Endothelial cell of umbilical vein (primary cell): ENCODE data around the gene CDK12. TPM values are rescaled to one million over a fixed set of nuclear protein-coding genes. Genes with fewer than 3 reads are reported as not detected.

ENCODE experiments used
- BruUV-seq: library from RNA; stranded (reverse); fragments of 400-500 nt; replicated peaks from 2 replicates; lab custom pipeline; 2021; lab: Mats Ljungman, UMichigan
- CTCF ChIA-PET: fragments of 300-600, 350-600 bp; sonication (Branson Sonifier 250); formaldehyde crosslinking; loops from one replicate; lab custom pipeline; 2021; ENCODE audit warnings: antibody characterized with exemption, inconsistent platforms; lab: Charles Lee
- POLR2A ChIA-PET: fragments of 300-600, 350-600 bp; sonication (Branson Sonifier 250); formaldehyde crosslinking; loops from one replicate; lab custom pipeline; 2021; ENCODE audit warnings: antibody characterized with exemption, inconsistent platforms; lab: Charles Lee
- DNase-seq: peaks from one replicate; pipeline ENCODE4 v3.0.0-alpha.2; 2011; ENCODE audit warnings: low read depth, low spot score
- FAIRE-seq: peaks from 2 replicates; lab custom pipeline; 2011; peaks lifted over from hg19 to GRCh38; lab: Jason Lieb, UNC
- H2AFZ ChIP-seq: 2 replicates; pipeline ENCODE4 v1.6.0; 2012; ENCODE audit warnings: low read depth, low read length, control low read depth, inconsistent platforms
- H3K27ac ChIP-seq: 2 replicates; pipeline ENCODE4 v1.5.1; 2011; ENCODE audit warnings: low read depth, mild to moderate bottlenecking, control low read depth, low read length, moderate library complexity; ENCODE audit not compliant: insufficient read depth
- H3K27me3 ChIP-seq, 2 experiments: 2 replicates each; pipeline versions ENCODE4 v1.6.0 to v1.6.1; 2011; ENCODE audit warnings: low read length in 2 of 2, mixed read lengths in 1 of 2; ENCODE audit not compliant: control insufficient read depth in 2 of 2, insufficient read depth in 2 of 2
- H3K36me3 ChIP-seq, 2 experiments: 2 replicates in 1 of 2; 3 replicates in 1 of 2; pipeline ENCODE4 v1.5.1; 2011; ENCODE audit warnings: low read length in 2 of 2, mild to moderate bottlenecking in 1 of 2, moderate library complexity in 1 of 2; ENCODE audit not compliant: control insufficient read depth in 2 of 2, insufficient read depth in 2 of 2; ENCODE audit errors: extremely low read depth in 1 of 2
- H3K4me1 ChIP-seq: 3 replicates; pipeline ENCODE4 v1.5.1; 2011; ENCODE audit warnings: mild to moderate bottlenecking, low read length; ENCODE audit not compliant: control insufficient read depth, insufficient read depth; ENCODE audit errors: extremely low read depth
- H3K4me2 ChIP-seq: 2 replicates; pipeline ENCODE4 v1.6.1; 2011; ENCODE audit warnings: low read length, control low read depth, mixed read lengths; ENCODE audit not compliant: insufficient read depth
- H3K4me3 ChIP-seq, 3 experiments: fragments of 200-600 bp in 1 of 3; sonication (generic), shearing (Covaris generic) in 1 of 3; replicated peaks in 1 of 3; 2 replicates each; pipeline ENCODE4 v1.5.1; 2011 to 2016; ENCODE audit warnings: control low read depth in 3 of 3, low read length in 3 of 3, mild to moderate bottlenecking in 2 of 3, inconsistent platforms in 1 of 3, low read depth in 1 of 3, moderate library complexity in 1 of 3; ENCODE audit not compliant: insufficient read depth in 1 of 3
- H3K79me2 ChIP-seq: 2 replicates; pipeline ENCODE4 v1.6.0; 2012; ENCODE audit warnings: low read length, inconsistent platforms; ENCODE audit not compliant: control insufficient read depth, insufficient read depth
- H3K9ac ChIP-seq: replicated peaks from 2 replicates; pipeline ENCODE3; 2011; ENCODE audit warnings: low read length, control low read depth; ENCODE audit not compliant: insufficient read depth; ENCODE audit errors: extremely low read depth
- H3K9me1 ChIP-seq: replicated peaks from 3 replicates; pipeline ENCODE4 v1.6.0; 2011; ENCODE audit warnings: mild to moderate bottlenecking, low read length; ENCODE audit not compliant: control insufficient read depth, insufficient read depth; ENCODE audit errors: extremely low read depth
- H3K9me3 ChIP-seq: replicated peaks from 2 replicates; pipeline ENCODE4 v1.5.1; 2012; ENCODE audit warnings: low read length, inconsistent platforms; ENCODE audit not compliant: control insufficient read depth, insufficient read depth
- H4K20me1 ChIP-seq: replicated peaks from 2 replicates; pipeline ENCODE3; 2011; ENCODE audit warnings: mild to moderate bottlenecking, low read length; ENCODE audit not compliant: control insufficient read depth, insufficient read depth; ENCODE audit errors: extremely low read depth
- EZH2 ChIP-seq: IDR thresholded peaks from 2 replicates; pipeline ENCODE4 v1.6.1; 2012; ENCODE audit warnings: borderline replicate concordance, low read depth, mild to moderate bottlenecking, moderate library complexity, low read length, inconsistent platforms; ENCODE audit not compliant: severe bottlenecking
- FOS ChIP-seq: IDR thresholded peaks from 2 replicates; pipeline ENCODE4 v1.6.1; 2011; ENCODE audit warnings: mild to moderate bottlenecking, low read length, moderate library complexity, borderline replicate concordance; ENCODE audit not compliant: insufficient read depth
- GATA2 ChIP-seq: IDR thresholded peaks from 2 replicates; pipeline ENCODE4 v1.7.0; 2011; ENCODE audit warnings: low read depth, mild to moderate bottlenecking, moderate library complexity, mixed read lengths, low read length; ENCODE audit not compliant: insufficient read length, insufficient read depth
- JUN ChIP-seq: IDR thresholded peaks from 2 replicates; pipeline ENCODE4 v1.6.1; 2011; ENCODE audit warnings: borderline replicate concordance, low read depth; ENCODE audit not compliant: insufficient read length, insufficient read depth
- MYC ChIP-seq: IDR thresholded peaks from one replicate; pipeline ENCODE4 v1.6.1; 2011; ENCODE audit warnings: mild to moderate bottlenecking, low read depth, low read length
- POLR2A ChIP-seq: IDR thresholded peaks from 2 replicates; pipeline ENCODE4 v1.6.1; 2012; ENCODE audit warnings: low read depth, mild to moderate bottlenecking, control low read depth, low read length
- POLR2AphosphoS5 ChIP-seq: IDR thresholded peaks from 2 replicates; pipeline ENCODE4 v1.6.1; 2012; ENCODE audit warnings: low read depth, mild to moderate bottlenecking, control low read depth, low read length, moderate library complexity; ENCODE audit not compliant: insufficient read depth
- dilution Hi-C: fragments of 300-500 bp; cut with MboI; formaldehyde crosslinking; loops from one replicate; pipeline ENCODE4 v1.15.0; 2019; ENCODE audit warnings: low sequenced_read_pairs; ENCODE audit not compliant: extremely low pct_ligation_motif_present
- intact Hi-C: fragments of 100-400 bp; cut with micrococcal nuclease; formaldehyde crosslinking; loops from one replicate; pipeline ENCODE4 v1.10.0; 2022
- polyA plus RNA-seq, 4 experiments: library from polyadenylated mRNA; depleted of rRNA in 3 of 4; stranded (reverse) in 3 of 4; unstranded in 1 of 4; fragments of >200 nt; gene quantifications; 2 replicates each; pipeline versions ENCODE4 v1.2.1 to v1.2.3, GENCODE V29; 2011 to 2012; ENCODE audit warnings: missing spikeins in 1 of 4
- total RNA-seq: library from RNA; stranded (reverse); gene quantifications from 2 replicates; pipeline ENCODE4 v1.2.3, GENCODE V29; 2021
- TF ChIP-seq, protein P1 (sequence below): IDR thresholded peaks from 2 replicates; pipeline ENCODE4 v1.6.1; 2011; ENCODE audit not compliant: insufficient read depth, insufficient read length
- TF ChIP-seq, protein P2 (sequence below), 2 donors: IDR thresholded peaks; 1 replicate in 1 of 2; 2 replicates in 1 of 2; pipeline ENCODE4 v1.5.1; 2011; ENCODE audit warnings: low read length in 2 of 2, mild to moderate bottlenecking in 2 of 2, moderate library complexity in 2 of 2, control low read depth in 1 of 2, inconsistent platforms in 1 of 2, low read depth in 1 of 2; ENCODE audit not compliant: insufficient read depth in 1 of 2; ENCODE audit errors: extremely low read depth in 1 of 2

CDK12 gene
- total and polyA plus RNA-seq, 2 donors (not counting 3 experiments of a cell fraction or from before 2014, with no cell fraction given), result 14.2 to 55.4 TPM

GRCh38 chr17:39566094-39566850 is 105.0 kb downstream of the CDK12 start:
- Histone ChIP-seq H2AFZ (no peak overlapping the region), H3K9me1 (no peaks in the 10 kb centered on the region), H3K27ac (no peak overlapping the region), H3K4me2 (no peak overlapping the region), H3K27me3 (no peaks in the 10 kb centered on the region), H3K4me1 (no peaks in the 10 kb centered on the region), H3K9me3 (no peaks in the 10 kb centered on the region), H3K9ac (no peak overlapping the region), H3K36me3 (peaks cover 0 to 27% of the 10 kb centered on the region in 2 experiments), H3K4me3 (no peak overlapping the region), H4K20me1 (no peaks in the 10 kb centered on the region), H3K79me2 (no peaks in the 10 kb centered on the region)
- no peak for DNase-seq
- POLR2A ChIA-PET, result no interaction called here
- BruUV-seq, result no TSS peak
- TF ChIP-seq MYC (no peak), GATA2 (no peak), POLR2A (no peak), POLR2AphosphoS5 (no peak), EZH2 (no peak), JUN (no peak), FOS (no peak)
- TF ChIP-seq, protein P1, sequence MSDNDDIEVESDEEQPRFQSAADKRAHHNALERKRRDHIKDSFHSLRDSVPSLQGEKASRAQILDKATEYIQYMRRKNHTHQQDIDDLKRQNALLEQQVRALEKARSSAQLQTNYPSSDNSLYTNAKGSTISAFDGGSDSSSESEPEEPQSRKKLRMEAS, result no peak
- TF ChIP-seq, protein P2, sequence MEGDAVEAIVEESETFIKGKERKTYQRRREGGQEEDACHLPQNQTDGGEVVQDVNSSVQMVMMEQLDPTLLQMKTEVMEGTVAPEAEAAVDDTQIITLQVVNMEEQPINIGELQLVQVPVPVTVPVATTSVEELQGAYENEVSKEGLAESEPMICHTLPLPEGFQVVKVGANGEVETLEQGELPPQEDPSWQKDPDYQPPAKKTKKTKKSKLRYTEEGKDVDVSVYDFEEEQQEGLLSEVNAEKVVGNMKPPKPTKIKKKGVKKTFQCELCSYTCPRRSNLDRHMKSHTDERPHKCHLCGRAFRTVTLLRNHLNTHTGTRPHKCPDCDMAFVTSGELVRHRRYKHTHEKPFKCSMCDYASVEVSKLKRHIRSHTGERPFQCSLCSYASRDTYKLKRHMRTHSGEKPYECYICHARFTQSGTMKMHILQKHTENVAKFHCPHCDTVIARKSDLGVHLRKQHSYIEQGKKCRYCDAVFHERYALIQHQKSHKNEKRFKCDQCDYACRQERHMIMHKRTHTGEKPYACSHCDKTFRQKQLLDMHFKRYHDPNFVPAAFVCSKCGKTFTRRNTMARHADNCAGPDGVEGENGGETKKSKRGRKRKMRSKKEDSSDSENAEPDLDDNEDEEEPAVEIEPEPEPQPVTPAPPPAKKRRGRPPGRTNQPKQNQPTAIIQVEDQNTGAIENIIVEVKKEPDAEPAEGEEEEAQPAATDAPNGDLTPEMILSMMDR (IDR thresholded peaks at IDR 0.05; ENCODE audit: extremely low read depth in 1 of 2, insufficient read depth in 1 of 2, low read depth in 1 of 2, low read length in 2 of 2), result no peak
- no peak for FAIRE-seq
- intact Hi-C loops, result no loop called here
- dilution Hi-C loops, result no loop called here
- CTCF ChIA-PET, result interaction anchor here (1.2 to 2.5 kb wide), 4 partner anchors 10 to 55 kb away, joined by 3 to 16 read pairs (median 10); no protein-coding TSS in a partner anchor
